CD4-positive, alpha-beta T cell (primary cell): ENCODE measurements around the gene TNIK. TPM values are rescaled to one million over a fixed set of nuclear protein-coding genes. Genes with fewer than 3 reads are reported as not detected.

Experiments used
- ATAC-seq: fragments of 200-7000 bp; cut with Tn5 transposase; one replicate; pipeline ENCODE4 v1.10.0; 2022; ENCODE audit warnings: mild to moderate bottlenecking; ENCODE audit not compliant: poor library complexity
- CTCF ChIA-PET: fragments of 350-600 bp; sonication (Branson Sonifier 250); formaldehyde crosslinking; loops from one replicate; lab custom pipeline; 2021; ENCODE audit warnings: antibody characterized with exemption, inconsistent platforms; lab: Charles Lee
- POLR2A ChIA-PET: fragments of 350-600 bp; sonication (Branson Sonifier 250); formaldehyde crosslinking; loops from one replicate; lab custom pipeline; 2021; ENCODE audit warnings: antibody characterized with exemption, inconsistent platforms; lab: Charles Lee
- DNase-seq, 14 experiments: peaks; one replicate each; pipeline ENCODE4 v3.0.0-alpha.2; 2013 to 2020; ENCODE audit warnings: mixed read lengths in 2 of 14
- H3K27ac ChIP-seq, 2 donors: one replicate each; pipeline versions ENCODE4 v1.5.1 to v1.7.0; 2013; ENCODE audit warnings: low read length in 2 of 2, low read depth in 1 of 2, mild to moderate bottlenecking in 1 of 2
- H3K27me3 ChIP-seq, 2 experiments: 1 replicate in 1 of 2; 2 replicates in 1 of 2; pipeline versions ENCODE4 v1.6.1 to v1.7.0; 2013; ENCODE audit warnings: low read length in 2 of 2, control low read depth in 1 of 2, mild to moderate bottlenecking in 1 of 2, moderate library complexity in 1 of 2; ENCODE audit not compliant: insufficient read depth in 2 of 2, control insufficient read depth in 1 of 2
- H3K36me3 ChIP-seq: one replicate; pipeline ENCODE4 v1.6.1; 2013; ENCODE audit warnings: low read length, control low read depth; ENCODE audit not compliant: insufficient read depth
- H3K4me1 ChIP-seq: one replicate; pipeline ENCODE4 v1.6.1; 2013; ENCODE audit warnings: low read length, control low read depth; ENCODE audit not compliant: insufficient read depth
- H3K4me3 ChIP-seq: one replicate; pipeline ENCODE4 v1.5.1; 2013; ENCODE audit warnings: mild to moderate bottlenecking, low read length, moderate library complexity
- H3K9me3 ChIP-seq, 2 experiments: 1 replicate in 1 of 2; 2 replicates in 1 of 2; pipeline versions ENCODE4 v1.6.1 to v1.7.0; 2013; ENCODE audit warnings: low read length in 2 of 2, mild to moderate bottlenecking in 2 of 2, control low read depth in 1 of 2, moderate library complexity in 1 of 2; ENCODE audit not compliant: control insufficient read depth in 1 of 2, insufficient read depth in 1 of 2
- H3K27ac Mint-ChIP-seq: one replicate; pipeline ENCODE4 v1.8.0; 2020; ENCODE audit warnings: mixed read lengths
- H3K27me3 Mint-ChIP-seq: one replicate; pipeline ENCODE4 v1.8.0; 2021; ENCODE audit warnings: mixed read lengths
- H3K36me3 Mint-ChIP-seq: one replicate; pipeline ENCODE4 v1.8.0; 2021; ENCODE audit warnings: low read depth, mixed read lengths
- H3K4me1 Mint-ChIP-seq: one replicate; pipeline ENCODE4 v1.8.0; 2021; ENCODE audit warnings: low read depth, mixed read lengths
- H3K4me3 Mint-ChIP-seq: one replicate; pipeline ENCODE4 v1.8.0; 2020; ENCODE audit warnings: mild to moderate bottlenecking, mixed read lengths
- H3K9me3 Mint-ChIP-seq: one replicate; pipeline ENCODE4 v1.8.0; 2020; ENCODE audit warnings: mixed read lengths
- CTCF ChIP-seq: fragments of 200-600 bp; IDR thresholded peaks from one replicate; pipeline ENCODE4 v1.8.0; 2022; ENCODE audit warnings: antibody characterized with exemption, mild to moderate bottlenecking
- intact Hi-C, 2 experiments: fragments of 100-400 bp; cut with DNase I in 1 of 2; cut with micrococcal nuclease in 1 of 2; formaldehyde crosslinking; loops; one replicate each; pipeline versions ENCODE4 v1.15.1 to v1.9.0; 2023 to 2025; cut with DNase I, micrococcal nuclease
- total RNA-seq, 174 experiments: library from RNA in 2 of 174; stranded (reverse) in 2 of 174; gene quantifications; one replicate each; pipeline ENCODE4 v1.2.3 and lab custom pipeline; 2021 to 2026

TNIK gene
- total RNA-seq, 2 experiments from 2014 or later = 71.0 to 78.3 TPM

- no peak overlapping the region for H3K27ac Mint-ChIP-seq
Measured at GRCh38 chr3:171092467-171092911, 367.7 kb downstream of the TNIK start.

GRCh38 chr3:171090321-171090720 lies 369.9 kb downstream of the TNIK start:
- Mint-ChIP-seq H3K9me3 (no peaks in the 10 kb centered on the region), H3K4me1 (no peaks in the 10 kb centered on the region), H3K4me3 (no peak overlapping the region), H3K27me3 (no peaks in the 10 kb centered on the region), H3K36me3 (peaks cover 89% of the 10 kb centered on the region), H3K27ac (no peak overlapping the region)
- H3K27me3 ChIP-seq = no peaks in the 10 kb centered on the region
- H3K27ac ChIP-seq = no peak overlapping the region
- H3K4me1 ChIP-seq = no peaks in the 10 kb centered on the region
- ATAC-seq (no peak), DNase-seq (no peak)
- intact Hi-C loops = no loop called here
- POLR2A ChIA-PET = interaction anchor here (0.6 kb wide), 1 partner anchor 220 kb away, joined by 3 read pairs; the partner anchor contains the start of gene RPL22L1
- H3K9me3 ChIP-seq = no peaks in the 10 kb centered on the region
- CTCF ChIA-PET = interaction anchor here (0.6 kb wide), 1 partner anchor 620 kb away, joined by 3 read pairs; no protein-coding TSS in a partner anchor
- TF ChIP-seq CTCF = no peak
- peaks cover 76% of the 10 kb centered on the region for H3K36me3 ChIP-seq
- no peak overlapping the region for H3K4me3 ChIP-seq

More at GRCh38 chr3:171092467-171092911, 367.7 kb downstream of the TNIK start:
- H3K4me1 ChIP-seq = no peaks in the 10 kb centered on the region
- DNase-seq (no peak), ATAC-seq (no peak)
- intact Hi-C loops = no loop called here
- no peaks in the 10 kb centered on the region for H3K4me1 Mint-ChIP-seq
- ChIA-PET CTCF (no interaction called here), POLR2A (no interaction called here)
- TF ChIP-seq CTCF = no peak
- no peaks in the 10 kb centered on the region for H3K27me3 Mint-ChIP-seq
- H3K27ac ChIP-seq = no peak overlapping the region
- no peak overlapping the region for H3K4me3 Mint-ChIP-seq
- no peaks in the 10 kb centered on the region for H3K27me3 ChIP-seq
- peaks cover 65% of the 10 kb centered on the region for H3K36me3 ChIP-seq
- no peaks in the 10 kb centered on the region for H3K9me3 Mint-ChIP-seq
- H3K4me3 ChIP-seq = no peak overlapping the region
- peaks cover 88% of the 10 kb centered on the region for H3K36me3 Mint-ChIP-seq
- H3K9me3 ChIP-seq = no peaks in the 10 kb centered on the region

GRCh38 chr3:171088964-171089754 lies 371.0 kb downstream of the TNIK start:
- H3K4me3 ChIP-seq = no peak overlapping the region
- H3K27me3 ChIP-seq = no peaks in the 10 kb centered on the region
- no peak overlapping the region for H3K27ac ChIP-seq
- CTCF ChIA-PET = no interaction called here
- ATAC-seq (no peak), DNase-seq (no peak)
- Mint-ChIP-seq H3K27me3 (no peaks in the 10 kb centered on the region), H3K4me3 (no peak overlapping the region), H3K9me3 (no peaks in the 10 kb centered on the region), H3K4me1 (no peaks in the 10 kb centered on the region), H3K27ac (no peak overlapping the region), H3K36me3 (peaks cover 91% of the 10 kb centered on the region)
- no peaks in the 10 kb centered on the region for H3K9me3 ChIP-seq
- no peaks in the 10 kb centered on the region for H3K4me1 ChIP-seq
- POLR2A ChIA-PET = interaction anchor here (0.6 kb wide), 1 partner anchor 1178 kb away, joined by 3 read pairs; no protein-coding TSS in a partner anchor
- intact Hi-C loops = no loop called here
- TF ChIP-seq CTCF = no peak
- peaks cover 85% of the 10 kb centered on the region for H3K36me3 ChIP-seq
